NB4 (cell line): ENCODE data around the gene UFSP2.

Experiments used
- MAX ChIP-seq: IDR thresholded peaks from 2 replicates; pipeline ENCODE4 v1.6.1; 2011; ENCODE audit warnings: low read depth, low read length
- MYC ChIP-seq: IDR thresholded peaks from 2 replicates; pipeline ENCODE4 v1.6.1; 2011; ENCODE audit warnings: low read depth, low read length
- POLR2A ChIP-seq: IDR thresholded peaks from 2 replicates; pipeline ENCODE4 v1.6.1; 2011; ENCODE audit warnings: mild to moderate bottlenecking; ENCODE audit not compliant: insufficient read length; ENCODE audit errors: extremely low read depth
- TF ChIP-seq, protein P1 (sequence below): IDR thresholded peaks from one replicate; pipeline ENCODE4 v1.5.1; 2012; ENCODE audit warnings: low read depth, low read length

DNA sequence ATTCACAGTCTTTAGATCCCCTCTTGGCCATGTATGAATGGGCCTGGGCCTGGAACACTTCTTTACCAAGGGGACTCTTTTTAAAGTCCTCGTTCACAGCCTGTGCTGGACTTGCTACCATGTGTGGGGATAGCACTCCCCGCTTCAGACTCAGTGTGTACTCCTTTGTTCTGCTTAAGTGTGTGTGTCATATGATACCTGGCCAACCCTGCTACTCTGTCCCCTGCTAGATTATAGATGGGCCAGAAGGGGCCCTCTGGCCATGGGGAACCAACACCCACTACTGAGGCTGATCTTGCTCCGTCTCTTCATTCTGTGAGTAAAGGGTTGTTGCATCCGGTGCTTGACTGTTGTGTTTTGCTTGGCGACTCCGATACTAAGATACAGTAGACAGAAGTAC lies 37.8 kb upstream of the UFSP2 start:
- TF ChIP-seq, protein P1, sequence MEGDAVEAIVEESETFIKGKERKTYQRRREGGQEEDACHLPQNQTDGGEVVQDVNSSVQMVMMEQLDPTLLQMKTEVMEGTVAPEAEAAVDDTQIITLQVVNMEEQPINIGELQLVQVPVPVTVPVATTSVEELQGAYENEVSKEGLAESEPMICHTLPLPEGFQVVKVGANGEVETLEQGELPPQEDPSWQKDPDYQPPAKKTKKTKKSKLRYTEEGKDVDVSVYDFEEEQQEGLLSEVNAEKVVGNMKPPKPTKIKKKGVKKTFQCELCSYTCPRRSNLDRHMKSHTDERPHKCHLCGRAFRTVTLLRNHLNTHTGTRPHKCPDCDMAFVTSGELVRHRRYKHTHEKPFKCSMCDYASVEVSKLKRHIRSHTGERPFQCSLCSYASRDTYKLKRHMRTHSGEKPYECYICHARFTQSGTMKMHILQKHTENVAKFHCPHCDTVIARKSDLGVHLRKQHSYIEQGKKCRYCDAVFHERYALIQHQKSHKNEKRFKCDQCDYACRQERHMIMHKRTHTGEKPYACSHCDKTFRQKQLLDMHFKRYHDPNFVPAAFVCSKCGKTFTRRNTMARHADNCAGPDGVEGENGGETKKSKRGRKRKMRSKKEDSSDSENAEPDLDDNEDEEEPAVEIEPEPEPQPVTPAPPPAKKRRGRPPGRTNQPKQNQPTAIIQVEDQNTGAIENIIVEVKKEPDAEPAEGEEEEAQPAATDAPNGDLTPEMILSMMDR = no peak
- TF ChIP-seq POLR2A (no peak), MAX (no peak), MYC (no peak)
